Stimulated activated CD4-positive, alpha-beta T cell treated with anti-CD3 and anti-CD28 coated beads, Interleukin-4, amount 100 ng/mL, for 48 hours (primary cell): ENCODE results near the gene FOXK1.

Experiments
- DNase-seq, 2 donors: peaks; one replicate each; pipeline ENCODE4 v3.0.0-alpha.2; 2020; ENCODE audit warnings: low read depth in 2 of 2

The FOXK1 gene

DNA sequence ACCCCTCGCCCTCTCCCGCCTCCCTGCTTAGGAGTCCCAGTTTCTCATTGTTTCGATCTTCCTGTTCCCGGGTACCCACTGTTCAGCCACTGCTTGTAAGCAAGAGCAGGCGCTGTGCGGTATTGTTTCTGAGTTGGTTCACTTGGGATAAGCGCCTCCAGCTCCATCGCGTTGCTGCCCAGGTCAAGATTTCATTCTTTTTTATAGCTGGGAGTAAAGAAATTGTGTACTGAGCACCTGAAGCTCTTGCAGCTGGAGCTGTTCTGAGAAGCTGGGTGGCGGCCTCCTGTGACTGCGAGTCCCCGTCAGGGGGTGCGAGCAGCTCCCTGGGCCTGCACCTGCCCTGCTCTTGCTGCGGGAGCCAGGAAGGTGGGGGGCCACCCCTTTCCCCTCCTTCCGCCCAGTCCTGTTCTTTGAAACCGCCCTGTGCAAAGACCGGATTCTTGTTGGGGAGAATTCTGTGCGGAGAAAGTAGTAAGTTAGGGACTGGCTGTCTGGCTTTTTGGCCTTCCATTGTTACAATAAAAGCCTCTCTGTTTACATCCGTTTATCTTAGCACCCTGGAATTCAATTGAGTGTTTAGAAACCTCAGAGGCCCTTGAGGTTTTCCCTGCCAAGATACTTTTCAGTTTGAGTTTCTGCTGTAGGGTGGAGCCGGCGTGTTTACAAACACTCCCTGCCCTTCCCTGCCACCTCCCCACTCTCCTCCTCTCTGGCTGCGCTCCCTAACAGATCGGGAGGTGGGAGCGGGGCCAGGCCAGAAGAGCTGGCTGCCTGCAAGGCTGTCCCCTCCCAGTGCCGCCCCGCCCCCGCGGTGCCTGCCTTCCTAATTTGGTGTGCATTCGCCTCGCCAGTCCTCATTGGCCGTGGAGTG lies 62.5 kb downstream of the FOXK1 start:
- peak; percentile 63 to 79 for DNase-seq

DNA sequence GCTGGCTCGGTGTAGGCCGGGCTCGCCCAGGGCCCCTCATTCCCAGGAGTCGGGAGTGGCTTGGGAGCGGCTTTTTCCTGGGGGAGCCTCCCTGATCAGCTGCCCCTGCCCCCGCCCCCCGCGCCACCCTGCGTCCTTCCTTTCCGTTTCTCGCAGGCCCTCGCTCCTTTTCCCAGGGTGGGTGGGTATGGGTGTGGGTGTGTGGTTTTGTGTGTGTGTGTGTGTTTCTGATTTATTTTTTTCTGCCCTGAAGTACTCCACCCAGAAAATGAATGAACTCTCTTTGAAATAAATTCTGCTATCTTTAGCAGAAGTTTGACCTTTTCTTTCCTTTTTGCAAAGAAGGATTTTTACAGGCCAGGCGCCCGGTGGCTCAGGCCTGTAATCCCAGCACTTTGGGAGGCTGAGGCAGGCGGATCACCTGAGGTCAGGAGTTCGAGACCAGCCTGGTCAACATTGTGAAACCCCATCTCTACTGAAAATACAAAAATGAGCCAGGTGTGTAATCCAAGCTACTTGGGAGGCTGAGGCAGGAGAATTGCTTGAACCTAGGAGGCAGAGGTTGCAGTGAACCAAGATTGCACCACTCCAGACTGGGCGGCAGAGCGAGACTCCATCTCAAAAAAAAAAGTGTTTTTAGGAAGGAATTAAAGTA lies 63.3 kb downstream of the FOXK1 start:
- DNase-seq, result no peak

DNA sequence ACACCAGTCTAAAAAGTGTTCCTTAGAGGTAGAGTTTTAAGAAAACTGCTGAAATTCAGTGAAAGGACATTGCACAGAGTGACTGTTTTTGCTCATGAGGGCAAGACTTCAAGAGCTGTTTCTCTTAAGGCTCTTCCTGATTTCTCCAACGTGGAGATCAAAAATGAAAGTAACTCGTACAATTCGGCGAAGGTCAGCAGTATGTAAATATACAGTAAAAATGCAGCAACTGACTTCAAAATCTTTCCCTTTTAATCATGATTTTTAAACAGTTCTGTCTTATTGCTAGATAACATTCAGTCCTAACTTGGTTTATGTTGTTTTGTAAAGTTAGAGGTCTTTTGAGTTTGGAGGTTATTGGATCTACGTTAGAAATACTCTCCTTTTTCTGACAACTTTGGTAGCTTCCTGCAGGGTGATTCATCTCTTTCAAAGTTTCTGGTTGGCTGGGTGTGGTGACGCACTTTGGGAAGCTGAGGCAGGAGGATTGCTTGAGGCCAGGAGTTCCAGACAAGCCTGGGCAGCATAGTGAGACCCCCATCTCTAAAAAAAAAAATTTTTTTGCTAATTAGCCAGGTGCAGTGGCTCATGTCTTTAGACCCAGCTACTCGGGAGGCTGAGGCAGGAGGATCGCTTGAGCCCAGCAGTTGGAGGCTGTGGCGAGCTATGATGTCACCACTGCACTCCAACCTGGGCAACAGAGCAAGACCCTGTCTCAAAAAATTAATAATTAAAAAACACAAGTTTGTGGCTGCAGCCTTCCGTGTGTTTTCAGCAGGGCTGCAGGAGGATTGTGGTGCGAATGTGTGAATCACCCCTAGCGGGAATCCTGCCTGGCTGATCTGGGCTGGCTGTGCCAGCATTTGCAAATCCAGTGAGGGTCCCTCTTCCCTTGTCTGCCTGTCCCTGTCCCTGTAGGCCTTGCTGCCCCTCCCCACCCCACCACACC lies 64.2 kb downstream of the FOXK1 start:
- DNase-seq, result no peak

DNA sequence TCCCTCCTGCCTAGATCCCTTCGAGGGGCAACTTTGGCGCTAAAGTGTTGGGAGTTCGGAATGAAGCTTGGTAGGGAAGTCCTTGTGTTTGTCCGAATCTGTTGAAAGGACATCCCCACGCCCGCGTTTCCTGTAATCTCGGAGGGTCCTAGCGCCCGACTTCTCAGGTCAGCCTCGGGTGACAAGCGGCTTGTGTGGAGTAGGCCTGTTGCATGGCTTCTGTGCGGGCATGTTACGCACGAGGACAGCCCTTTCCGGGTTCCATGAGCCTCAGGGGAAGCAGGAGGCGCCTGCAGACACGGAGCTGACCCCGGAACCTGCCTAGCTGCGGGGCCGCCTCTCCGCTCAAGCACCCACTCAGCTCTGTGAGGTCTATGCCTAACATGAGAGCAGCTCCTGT lies 64.9 kb downstream of the FOXK1 start:
- DNase-seq, result no peak

DNA sequence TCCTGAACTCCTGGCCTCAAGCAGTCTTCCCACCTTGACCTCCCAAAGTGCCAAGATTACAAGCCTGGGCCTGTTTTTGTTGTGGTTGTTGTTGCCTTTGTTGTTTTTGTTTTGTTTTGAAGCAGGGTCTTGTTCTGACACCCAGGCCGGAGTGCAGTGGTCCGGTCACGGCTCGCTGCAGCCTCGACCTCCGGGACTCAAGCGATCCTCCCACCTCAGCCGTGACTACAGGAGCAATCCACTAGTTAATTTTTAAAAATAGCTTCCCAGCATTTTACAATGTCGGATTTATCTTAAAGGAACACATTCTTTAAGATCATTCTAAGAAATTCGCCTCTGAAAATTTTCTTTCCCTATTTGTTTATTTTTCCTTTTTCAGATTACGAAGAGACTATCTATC lies 65.7 kb downstream of the FOXK1 start:
- DNase-seq, result no peak

DNA sequence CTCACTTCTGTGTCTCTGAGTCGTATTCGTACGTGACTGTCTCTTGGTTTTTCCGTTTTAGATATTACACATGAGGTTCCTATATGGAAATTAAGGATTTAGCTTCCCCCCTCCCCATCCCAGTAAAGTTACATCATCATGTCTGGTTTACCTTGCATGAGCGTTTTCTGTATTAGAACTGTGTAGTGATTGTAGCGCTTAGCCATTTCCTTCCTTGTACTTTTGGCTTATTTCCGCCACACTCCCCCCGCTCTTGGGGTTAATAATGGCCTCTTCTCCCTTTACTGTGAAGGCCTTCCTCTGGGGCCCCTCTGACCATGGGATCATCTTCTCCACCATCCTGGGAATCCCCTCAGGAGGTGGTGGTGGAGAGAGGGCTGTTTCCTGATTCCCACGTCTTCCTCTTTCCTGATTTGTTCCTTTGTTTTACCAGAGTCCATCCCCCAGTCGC lies 66.2 kb downstream of the FOXK1 start:
- DNase-seq, result no peak

DNA sequence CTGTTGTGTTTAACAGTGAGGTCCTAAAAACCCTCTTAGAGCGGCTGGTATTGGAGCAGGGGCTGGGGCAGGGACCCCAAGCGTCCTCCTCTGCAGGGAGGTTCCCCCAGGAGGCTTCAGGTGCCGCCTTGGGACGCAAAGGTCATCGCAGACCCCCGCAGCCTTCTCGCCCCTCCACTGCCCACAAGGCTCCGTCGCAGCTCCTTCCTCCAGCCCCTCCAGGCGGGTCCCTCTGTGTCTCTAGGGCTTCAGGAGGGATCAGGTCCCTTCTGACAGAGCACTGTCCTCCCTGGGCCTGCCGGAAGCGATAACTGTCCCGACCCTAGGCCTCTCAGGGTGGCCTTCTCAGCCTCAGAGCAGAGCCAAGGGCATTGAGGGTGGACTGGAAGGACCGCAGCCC lies 67.3 kb downstream of the FOXK1 start:
- no peak for DNase-seq

DNA sequence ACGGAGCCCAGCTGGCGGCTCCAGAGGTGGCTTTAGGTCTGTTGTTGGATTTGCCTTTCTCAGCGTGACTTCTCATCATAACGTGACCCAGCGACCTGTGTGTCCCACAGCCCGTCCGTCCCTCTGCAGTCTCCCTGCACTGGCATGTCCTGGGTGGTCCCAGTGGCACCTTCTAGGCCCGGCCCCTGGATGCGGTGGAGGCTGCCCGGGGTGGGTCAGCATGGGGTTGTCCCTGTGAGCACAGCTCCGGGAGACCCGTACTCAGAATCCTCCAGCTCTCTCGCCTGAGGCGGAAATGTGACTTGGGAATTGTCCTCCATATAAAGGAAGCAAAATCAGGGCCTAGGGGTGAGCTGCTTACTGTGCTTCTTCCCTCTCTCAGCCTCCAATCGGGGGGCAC lies 67.7 kb downstream of the FOXK1 start:
- no peak for DNase-seq

DNA sequence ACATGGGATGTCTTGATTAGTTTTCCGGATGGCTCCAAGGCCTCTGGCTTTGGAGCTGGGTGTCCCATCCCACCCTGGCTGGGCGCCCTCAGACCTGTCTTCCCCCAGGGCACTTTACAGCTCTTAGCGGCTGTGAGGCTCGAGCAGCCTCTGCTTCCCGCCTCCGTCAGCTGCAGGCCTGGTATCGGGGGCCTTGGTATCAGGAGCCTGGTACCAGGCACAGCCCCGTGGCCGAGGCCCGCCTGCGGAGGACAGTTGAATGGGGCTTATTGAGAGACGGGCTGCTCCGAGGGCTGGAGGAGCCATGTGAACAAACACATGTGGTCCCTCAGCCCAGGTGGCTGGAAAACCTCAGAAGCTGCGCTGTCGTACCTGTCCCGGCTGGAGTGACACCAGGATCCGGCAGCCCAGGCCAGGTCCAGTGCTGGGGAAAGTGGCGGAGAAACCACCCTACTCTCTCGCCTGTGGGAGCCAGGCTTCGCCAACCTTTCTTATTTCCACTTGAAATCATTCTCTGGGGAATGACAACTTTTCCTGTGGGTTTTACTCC lies 69.4 kb downstream of the FOXK1 start:
- DNase-seq, result no peak

DNA sequence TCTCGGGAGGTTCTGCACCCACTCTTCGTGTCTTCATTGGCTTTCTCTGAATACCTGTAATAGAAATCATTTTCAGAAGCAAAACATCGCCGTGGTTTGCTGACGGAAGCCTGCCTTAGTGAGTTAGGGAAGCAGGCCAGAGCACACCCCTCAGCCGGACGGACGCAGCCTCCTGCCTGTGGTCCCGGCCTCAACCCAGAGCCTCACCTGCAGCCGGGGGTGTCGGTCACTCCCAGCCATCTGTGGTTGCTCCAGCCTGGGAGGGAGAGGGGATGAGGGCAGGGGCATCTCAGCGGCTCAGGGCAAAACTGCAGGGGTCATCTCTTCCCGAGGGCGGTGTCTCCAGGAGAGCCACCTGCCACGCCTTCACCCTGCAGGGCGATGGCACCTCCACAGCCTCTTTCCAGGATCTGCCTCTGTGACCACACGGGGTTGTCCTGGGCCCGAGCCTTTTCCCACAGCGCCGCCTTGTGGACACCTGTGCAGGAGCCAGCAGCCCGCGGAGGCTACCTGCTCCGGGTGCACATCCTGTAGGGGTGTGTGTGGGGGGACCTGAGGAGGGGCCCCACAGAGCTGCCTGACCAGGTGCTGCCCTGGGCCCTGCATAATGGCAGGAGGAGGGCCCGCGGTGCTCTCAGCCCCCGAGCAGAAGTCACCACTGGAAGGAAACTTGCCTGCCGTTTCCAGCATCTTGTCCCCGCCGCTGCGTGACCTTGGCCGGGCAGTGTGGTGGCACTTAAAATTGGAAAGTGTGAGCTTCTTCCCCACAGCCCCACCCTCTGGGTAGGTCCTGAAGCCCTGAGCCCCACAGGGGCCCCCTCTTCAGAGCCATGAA lies 71.7 kb downstream of the FOXK1 start:
- peak; percentile 82 to 88 for DNase-seq

DNA sequence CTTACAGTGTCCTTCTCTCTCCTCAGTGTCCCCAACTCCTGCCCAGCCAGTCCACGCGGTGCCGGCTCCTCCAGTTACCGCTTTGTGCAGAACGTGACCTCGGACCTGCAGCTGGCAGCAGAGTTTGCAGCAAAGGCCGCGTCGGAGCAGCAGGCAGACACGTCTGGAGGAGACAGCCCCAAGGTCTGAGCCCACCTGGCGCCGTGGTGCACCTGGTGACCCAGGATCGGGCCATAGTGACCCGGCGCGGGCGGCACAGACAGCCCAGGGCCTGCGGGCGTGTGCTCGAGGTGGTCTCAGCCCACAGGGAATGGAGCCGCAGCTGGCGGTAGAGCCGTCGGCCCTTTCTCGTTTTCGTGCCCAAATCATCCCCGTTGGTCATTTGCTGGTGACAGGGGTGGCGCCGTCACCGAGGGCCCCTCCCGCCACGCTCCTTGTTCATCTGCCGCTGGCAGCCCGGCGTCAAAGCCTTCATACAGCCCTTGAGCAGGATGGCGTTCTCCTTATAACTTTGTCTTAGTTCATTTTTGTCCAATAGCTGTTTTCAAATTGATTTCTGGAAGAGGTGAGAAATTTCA lies 72.4 kb downstream of the FOXK1 start:
- no peak for DNase-seq

DNA sequence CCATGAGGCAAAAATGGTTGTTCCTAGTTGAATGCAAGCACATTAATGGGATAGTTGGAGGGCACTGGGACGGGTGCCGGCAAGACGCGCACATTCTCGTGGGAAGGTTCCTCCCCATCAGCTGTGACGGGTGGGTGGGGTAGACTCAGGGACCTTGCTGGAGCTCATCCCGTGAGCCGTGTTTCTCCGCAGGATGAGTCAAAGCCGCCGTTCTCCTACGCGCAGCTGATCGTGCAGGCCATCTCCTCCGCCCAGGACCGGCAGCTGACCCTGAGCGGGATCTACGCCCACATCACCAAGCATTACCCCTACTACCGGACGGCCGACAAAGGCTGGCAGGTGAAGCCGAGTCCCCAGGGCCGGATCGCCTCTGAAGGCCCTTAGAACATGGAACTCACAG lies 73.0 kb downstream of the FOXK1 start:
- DNase-seq, result no peak

DNA sequence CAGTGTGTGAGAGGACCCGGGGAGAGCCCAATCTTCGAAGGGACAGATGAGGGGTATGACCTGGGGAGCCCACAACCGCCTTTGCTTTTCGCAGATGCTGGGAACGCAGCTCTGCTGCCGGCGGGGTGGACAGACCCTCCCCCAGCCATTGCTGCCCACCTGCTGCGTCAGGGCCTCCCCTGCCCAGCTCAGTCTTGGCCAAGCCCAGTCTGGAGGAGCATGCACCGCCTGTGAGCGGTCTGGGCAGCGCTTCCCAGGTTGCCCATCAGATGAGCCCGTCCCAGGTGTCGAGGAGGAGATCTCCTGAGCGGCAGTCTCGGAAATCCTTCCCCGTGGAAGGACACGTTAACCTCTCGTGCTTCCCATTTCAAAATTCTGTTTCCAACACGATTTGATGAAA lies 76.0 kb downstream of the FOXK1 start:
- DNase-seq, result no peak

DNA sequence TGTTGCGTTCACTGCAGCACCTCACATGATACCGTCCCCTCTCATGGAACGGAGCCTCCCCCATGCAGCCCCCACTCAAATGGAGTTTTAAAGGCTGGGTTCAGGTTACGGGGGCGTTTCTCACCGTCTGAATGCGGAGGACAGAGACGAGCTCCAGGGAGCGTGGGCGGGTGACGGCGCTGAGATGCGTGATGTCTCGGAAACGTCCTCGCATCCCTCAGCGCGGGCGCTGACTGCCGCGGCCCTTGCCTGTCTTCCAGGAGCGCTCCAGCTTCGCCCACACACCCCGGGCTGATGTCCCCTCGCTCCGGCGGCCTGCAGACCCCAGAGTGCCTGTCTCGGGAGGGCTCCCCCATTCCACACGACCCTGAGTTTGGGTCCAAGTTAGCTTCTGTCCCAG lies 76.7 kb downstream of the FOXK1 start:
- no peak for DNase-seq

DNA sequence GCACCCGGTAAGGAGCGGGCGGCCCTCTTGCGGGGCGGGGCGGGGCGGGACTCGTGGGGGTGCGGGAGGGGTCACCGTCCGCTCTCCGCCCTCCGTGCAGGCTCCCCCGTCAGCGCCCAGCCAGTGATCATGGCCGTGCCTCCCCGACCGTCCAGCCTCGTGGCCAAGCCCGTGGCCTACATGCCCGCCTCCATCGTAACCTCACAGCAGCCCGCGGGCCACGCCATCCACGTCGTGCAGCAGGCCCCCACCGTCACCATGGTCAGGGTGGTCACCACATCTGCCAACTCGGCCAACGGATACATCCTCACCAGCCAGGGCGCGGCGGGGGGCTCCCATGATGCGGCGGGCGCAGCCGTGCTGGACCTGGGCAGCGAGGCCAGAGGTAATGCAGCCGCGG lies 77.1 kb downstream of the FOXK1 start:
- no peak for DNase-seq

DNA sequence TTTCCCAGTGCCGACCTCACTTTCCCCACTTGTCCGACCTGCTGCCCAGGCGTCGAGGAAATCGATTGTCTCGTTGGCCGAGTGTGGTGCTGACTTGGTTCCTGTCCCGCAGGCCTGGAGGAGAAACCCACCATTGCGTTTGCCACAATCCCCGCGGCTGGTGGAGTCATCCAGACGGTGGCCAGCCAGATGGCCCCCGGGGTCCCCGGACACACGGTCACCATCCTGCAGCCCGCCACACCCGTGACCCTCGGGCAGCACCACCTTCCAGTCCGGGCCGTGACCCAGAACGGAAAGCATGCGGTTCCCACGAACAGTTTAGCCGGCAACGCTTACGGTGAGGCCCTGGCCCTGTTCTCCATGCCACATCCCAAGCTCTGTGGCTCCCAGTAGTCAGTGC lies 78.9 kb downstream of the FOXK1 start:
- DNase-seq, result no peak

DNA sequence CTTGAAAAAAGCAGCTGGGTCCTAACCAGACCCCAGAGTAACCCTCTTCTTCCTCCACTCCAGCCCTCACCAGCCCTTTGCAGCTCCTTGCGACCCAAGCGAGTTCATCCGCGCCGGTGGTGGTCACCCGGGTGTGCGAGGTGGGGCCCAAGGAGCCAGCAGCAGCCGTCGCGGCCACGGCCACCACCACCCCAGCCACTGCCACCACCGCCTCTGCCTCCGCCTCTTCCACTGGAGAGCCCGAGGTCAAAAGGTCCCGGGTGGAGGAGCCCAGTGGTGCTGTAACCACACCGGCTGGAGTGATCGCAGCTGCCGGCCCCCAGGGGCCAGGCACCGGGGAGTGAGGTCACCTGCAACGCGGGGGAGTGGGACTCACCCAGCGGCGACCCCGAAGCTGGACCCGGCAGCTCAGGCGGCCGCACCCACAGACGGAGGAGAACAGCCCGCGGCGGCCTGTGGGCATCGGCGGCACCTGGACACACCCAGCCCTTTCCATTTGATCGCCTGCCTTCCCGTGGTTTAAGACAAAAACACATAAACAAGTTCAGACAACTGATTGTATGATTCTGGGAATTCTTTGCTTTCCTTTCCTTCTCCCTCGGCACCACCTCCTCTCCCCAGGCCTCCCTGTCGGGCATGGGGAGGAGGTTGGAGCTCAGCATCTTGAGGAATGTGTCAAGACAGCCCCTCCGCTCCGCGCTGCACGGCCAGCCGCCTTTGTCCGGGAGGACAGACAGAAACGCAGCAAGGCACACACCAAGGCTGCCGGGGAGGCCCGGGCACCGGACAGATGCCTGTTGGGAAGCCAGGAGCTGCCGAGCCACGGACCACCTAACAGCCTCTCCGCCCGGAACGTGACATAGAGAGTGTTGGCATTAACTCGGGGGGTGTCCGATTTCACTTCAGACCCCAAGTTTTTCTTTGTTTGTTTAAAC lies 80.3 kb downstream of the FOXK1 start:
- DNase-seq, result no peak

DNA sequence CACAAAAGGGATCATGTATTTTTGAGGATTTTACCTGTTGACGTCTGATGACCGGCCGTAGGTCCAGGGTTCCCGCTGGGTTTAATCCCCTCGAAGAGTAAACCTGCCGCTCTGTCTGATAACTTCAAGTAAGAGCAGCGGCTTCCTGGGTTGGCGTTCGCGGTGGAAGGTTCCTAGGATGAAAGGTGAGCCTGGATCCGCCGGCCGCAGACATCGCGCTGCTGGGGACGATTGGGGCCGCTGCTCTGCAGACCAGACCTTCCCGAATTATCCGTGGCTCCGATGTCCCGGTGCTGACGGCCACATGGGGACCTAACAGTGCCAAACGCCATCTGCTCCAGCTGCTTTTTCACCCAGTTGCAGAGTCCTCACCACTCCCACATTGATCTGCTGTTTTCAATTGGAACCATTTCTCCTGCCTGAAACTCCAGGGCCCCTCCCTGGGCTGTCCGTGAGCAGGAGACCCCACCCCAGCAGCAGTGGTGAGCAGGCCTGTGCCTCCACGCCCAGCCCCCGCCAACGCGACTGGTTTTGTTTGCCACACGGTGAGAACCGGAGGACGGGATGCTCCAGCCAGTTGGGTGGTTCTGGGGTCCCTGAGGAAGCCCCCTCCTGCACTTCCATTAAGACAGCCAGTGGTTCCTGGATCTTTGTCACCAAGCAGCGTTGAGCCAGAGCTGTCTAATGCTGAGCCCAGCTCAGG lies 81.1 kb downstream of the FOXK1 start:
- no peak for DNase-seq

DNA sequence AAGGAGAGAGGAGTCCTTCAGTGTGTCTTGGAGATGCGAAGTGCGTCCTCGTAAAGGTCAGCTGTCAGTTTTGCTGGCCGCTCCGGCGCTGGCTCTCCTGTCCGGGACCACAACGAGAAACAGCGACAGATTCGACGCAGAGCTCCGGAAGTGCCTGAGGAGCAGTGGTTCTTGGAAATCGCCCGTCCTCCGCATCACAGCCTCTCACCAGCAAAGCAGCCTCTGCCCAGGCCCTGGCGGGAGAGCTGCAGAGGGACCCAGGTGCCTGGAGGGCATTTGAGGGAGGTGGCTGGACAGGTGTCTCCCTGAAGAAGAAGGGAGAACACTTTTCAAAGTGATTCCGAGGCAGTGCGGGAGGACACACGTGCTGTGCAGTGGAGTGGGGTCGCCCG lies 81.7 kb downstream of the FOXK1 start:
- DNase-seq, result no peak
